Globus pallidus (tissue), 1 donor: ENCODE data around the gene CASS4.

Experiments
- DNase-seq: peaks from one replicate; pipeline ENCODE4 v3.0.0-alpha.2; 2015; ENCODE audit warnings: low spot score

CASS4 gene

GRCh38 chr20:56423211-56423610 lies 11.2 kb downstream of the CASS4 start:
- DNase-seq = no peak

GRCh38 chr20:56423886-56424285 lies 11.8 kb downstream of the CASS4 start:
- no peak for DNase-seq

GRCh38 chr20:56424931-56425330 lies 12.9 kb downstream of the CASS4 start:
- DNase-seq = no peak

- no peak for DNase-seq
These were observed 14.0 kb downstream of the CASS4 start for GRCh38 chr20:56426026-56426425.

- DNase-seq = no peak
These were observed 14.9 kb downstream of the CASS4 start for GRCh38 chr20:56426926-56427325.

- no peak for DNase-seq
These were observed 15.7 kb downstream of the CASS4 start for GRCh38 chr20:56427797-56428196.

GRCh38 chr20:56428410-56428809 lies 16.4 kb downstream of the CASS4 start:
- no peak for DNase-seq

GRCh38 chr20:56428881-56429280 lies 16.8 kb downstream of the CASS4 start:
- DNase-seq = no peak

- DNase-seq = no peak
These were observed 17.4 kb downstream of the CASS4 start for GRCh38 chr20:56429502-56429901.

- no peak for DNase-seq
These were observed 17.9 kb downstream of the CASS4 start for GRCh38 chr20:56429941-56430340.

GRCh38 chr20:56430461-56430860 lies 18.4 kb downstream of the CASS4 start:
- no peak for DNase-seq

- no peak for DNase-seq
These were observed 18.9 kb downstream of the CASS4 start for GRCh38 chr20:56430957-56431356.

GRCh38 chr20:56431471-56431870 lies 19.4 kb downstream of the CASS4 start:
- DNase-seq = peak; percentile 60

GRCh38 chr20:56433221-56433879 lies 21.3 kb downstream of the CASS4 start:
- no peak for DNase-seq

- no peak for DNase-seq
These were observed 21.8 kb downstream of the CASS4 start for GRCh38 chr20:56433880-56434255.

- DNase-seq = no peak
These were observed 25.3 kb downstream of the CASS4 start for GRCh38 chr20:56437196-56437960.

- DNase-seq = no peak
These were observed 26.2 kb downstream of the CASS4 start for GRCh38 chr20:56438284-56438683.

- no peak for DNase-seq
These were observed 27.8 kb downstream of the CASS4 start for GRCh38 chr20:56439771-56440291.

- DNase-seq = no peak
These were observed 28.4 kb downstream of the CASS4 start for GRCh38 chr20:56440346-56441007.

GRCh38 chr20:56442389-56443365 lies 30.6 kb downstream of the CASS4 start:
- no peak for DNase-seq

- DNase-seq = no peak
These were observed 31.8 kb downstream of the CASS4 start for GRCh38 chr20:56443654-56444540.
